ENCODE data around the gene MAP4K3.
"Not testable (repeated sequence)": the region's sequence is repeated elsewhere in the genome, so short reads cannot be mapped to it uniquely, and the experiment has no call there.

Gene MAP4K3

GRCh38 chr2:39383146-39383545 lies 53.9 kb downstream of the MAP4K3 start:
- no peak for FAIRE-seq
- DNase-seq (ENCODE audit: insufficient read length, low spot score) = no peak
- no peak for TF ChIP-seq POLR2A (IDR thresholded peaks at IDR 0.05; ENCODE audit: low read depth, low read length)

- no peak for TF ChIP-seq POLR2A (IDR thresholded peaks at IDR 0.05; ENCODE audit: low read depth, low read length)
- peak; percentile 23 for FAIRE-seq
- no peak for DNase-seq (ENCODE audit: insufficient read length, low spot score)
Measured at GRCh38 chr2:39381653-39382052, 55.4 kb downstream of the MAP4K3 start.

GRCh38 chr2:39380525-39381150 lies 56.4 kb downstream of the MAP4K3 start:
- DNase-seq (ENCODE audit: insufficient read length, low spot score) (no peak), FAIRE-seq (peak; percentile 36)
- TF ChIP-seq POLR2A (IDR thresholded peaks at IDR 0.05; ENCODE audit: low read depth, low read length) = no peak

GRCh38 chr2:39379643-39380524 lies 57.2 kb downstream of the MAP4K3 start:
- DNase-seq (ENCODE audit: insufficient read length, low spot score) (no peak), FAIRE-seq (peak; percentile 96)
- TF ChIP-seq POLR2A (IDR thresholded peaks at IDR 0.05; ENCODE audit: low read depth, low read length) = no peak

GRCh38 chr2:39378968-39379367 lies 58.1 kb downstream of the MAP4K3 start:
- DNase-seq (ENCODE audit: insufficient read length, low spot score) = no peak
- no peak for TF ChIP-seq POLR2A (IDR thresholded peaks at IDR 0.05; ENCODE audit: low read depth, low read length)
- no peak for FAIRE-seq

- TF ChIP-seq POLR2A (IDR thresholded peaks at IDR 0.05; ENCODE audit: low read depth, low read length) = no peak
- FAIRE-seq = peak; percentile 41
- no peak for DNase-seq (ENCODE audit: insufficient read length, low spot score)
Measured at GRCh38 chr2:39377226-39377939, 59.7 kb downstream of the MAP4K3 start.

GRCh38 chr2:39375917-39376316 lies 61.2 kb downstream of the MAP4K3 start:
- no peak for DNase-seq (ENCODE audit: insufficient read length, low spot score)
- TF ChIP-seq POLR2A (IDR thresholded peaks at IDR 0.05; ENCODE audit: low read depth, low read length) = no peak
- no peak for FAIRE-seq

GRCh38 chr2:39373181-39373802 lies 63.8 kb downstream of the MAP4K3 start:
- no peak for TF ChIP-seq POLR2A (IDR thresholded peaks at IDR 0.05; ENCODE audit: low read depth, low read length)
- DNase-seq (ENCODE audit: insufficient read length, low spot score) (no peak), FAIRE-seq (no peak)

GRCh38 chr2:39370101-39370500 lies 67.0 kb downstream of the MAP4K3 start:
- FAIRE-seq = peak; percentile 79
- no peak for TF ChIP-seq POLR2A (IDR thresholded peaks at IDR 0.05; ENCODE audit: low read depth, low read length)
- no peak for DNase-seq (ENCODE audit: insufficient read length, low spot score)

GRCh38 chr2:39368846-39369245 lies 68.2 kb downstream of the MAP4K3 start:
- DNase-seq (ENCODE audit: insufficient read length, low spot score) = no peak
- no peak for TF ChIP-seq POLR2A (IDR thresholded peaks at IDR 0.05; ENCODE audit: low read depth, low read length)
- FAIRE-seq = no peak

- FAIRE-seq = no peak
- TF ChIP-seq POLR2A (IDR thresholded peaks at IDR 0.05; ENCODE audit: low read depth, low read length) = no peak
- no peak for DNase-seq (ENCODE audit: insufficient read length, low spot score)
Measured at GRCh38 chr2:39368376-39368775, 68.7 kb downstream of the MAP4K3 start.

GRCh38 chr2:39362595-39362994 lies 74.5 kb downstream of the MAP4K3 start:
- TF ChIP-seq POLR2A (IDR thresholded peaks at IDR 0.05; ENCODE audit: low read depth, low read length) = no peak
- FAIRE-seq (no peak), DNase-seq (ENCODE audit: insufficient read length, low spot score) (no peak)

GRCh38 chr2:39361511-39361910 lies 75.6 kb downstream of the MAP4K3 start:
- TF ChIP-seq POLR2A (IDR thresholded peaks at IDR 0.05; ENCODE audit: low read depth, low read length) = no peak
- FAIRE-seq (no peak), DNase-seq (ENCODE audit: insufficient read length, low spot score) (no peak)

- FAIRE-seq; DNase-seq (ENCODE audit: insufficient read length, low spot score): not testable (repeated sequence)
Measured at GRCh38 chr2:39360342-39360741, 76.7 kb downstream of the MAP4K3 start.
